ENCODE measurements around the gene AK5. TPM values are rescaled to one million over a fixed set of nuclear protein-coding genes. Genes with fewer than 3 reads are reported as not detected.
A peak's percentile ranks its signal among the peaks of the same experiment; 100 is the strongest.

The AK5 gene
- total and polyA plus RNA-seq, 3 donors from 2014 or later, result 28.0 to 40.4 (median 28.7) TPM

DNA sequence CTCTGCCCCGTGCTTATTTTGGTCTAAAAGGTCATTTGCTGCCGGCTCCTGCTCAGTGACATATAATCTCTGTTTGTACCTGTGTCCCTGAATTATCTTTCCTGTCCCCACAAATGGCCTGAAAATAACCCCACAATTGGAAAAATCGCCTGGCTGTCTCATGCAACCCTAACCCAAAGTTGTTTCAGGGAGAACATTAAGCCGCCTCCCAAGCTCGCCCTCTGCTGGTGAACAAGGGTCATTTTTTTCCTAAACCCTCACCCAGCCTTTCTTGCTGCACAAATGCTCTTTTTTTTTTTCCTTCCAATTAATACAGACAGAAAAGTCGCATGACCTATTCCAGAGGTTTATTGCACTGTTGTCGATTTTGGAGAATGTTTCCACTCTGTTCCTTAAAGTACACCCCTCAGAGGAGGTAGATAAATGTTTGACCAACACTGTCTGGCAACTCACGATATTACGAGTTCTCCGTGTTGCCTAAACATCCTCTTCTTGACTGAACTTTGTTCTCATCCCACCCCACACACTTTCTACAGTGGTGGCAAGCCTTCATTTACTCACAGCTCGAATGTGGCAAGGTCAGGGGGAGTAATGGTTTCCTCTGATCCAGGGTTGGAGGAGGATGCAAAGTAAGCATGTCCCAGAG is 252.0 kb downstream of the AK5 start:
- TF ChIP-seq, protein P1, sequence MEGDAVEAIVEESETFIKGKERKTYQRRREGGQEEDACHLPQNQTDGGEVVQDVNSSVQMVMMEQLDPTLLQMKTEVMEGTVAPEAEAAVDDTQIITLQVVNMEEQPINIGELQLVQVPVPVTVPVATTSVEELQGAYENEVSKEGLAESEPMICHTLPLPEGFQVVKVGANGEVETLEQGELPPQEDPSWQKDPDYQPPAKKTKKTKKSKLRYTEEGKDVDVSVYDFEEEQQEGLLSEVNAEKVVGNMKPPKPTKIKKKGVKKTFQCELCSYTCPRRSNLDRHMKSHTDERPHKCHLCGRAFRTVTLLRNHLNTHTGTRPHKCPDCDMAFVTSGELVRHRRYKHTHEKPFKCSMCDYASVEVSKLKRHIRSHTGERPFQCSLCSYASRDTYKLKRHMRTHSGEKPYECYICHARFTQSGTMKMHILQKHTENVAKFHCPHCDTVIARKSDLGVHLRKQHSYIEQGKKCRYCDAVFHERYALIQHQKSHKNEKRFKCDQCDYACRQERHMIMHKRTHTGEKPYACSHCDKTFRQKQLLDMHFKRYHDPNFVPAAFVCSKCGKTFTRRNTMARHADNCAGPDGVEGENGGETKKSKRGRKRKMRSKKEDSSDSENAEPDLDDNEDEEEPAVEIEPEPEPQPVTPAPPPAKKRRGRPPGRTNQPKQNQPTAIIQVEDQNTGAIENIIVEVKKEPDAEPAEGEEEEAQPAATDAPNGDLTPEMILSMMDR (IDR thresholded peaks at IDR 0.05), result peak; percentile 57 to 91 (median 86)
- no peak for TF ChIP-seq POLR2A (IDR thresholded peaks at IDR 0.05)
- intact Hi-C loops (cut with DNase I; ENCODE audit: low total_unique reads), result loop anchor here (10.0 kb wide), 1 partner anchor 389 kb away; no protein-coding TSS in a partner anchor
- Histone ChIP-seq H3K4me3 (no peak overlapping the region), H3K27me3 (no peaks in the 10 kb centered on the region), H3K9me3 (no peaks in the 10 kb centered on the region), H3K36me3 (ENCODE audit: low read depth, missing control alignments) (no peaks in the 10 kb centered on the region), H3K4me1 (peaks cover 3% of the 10 kb centered on the region), H3K27ac (no peak overlapping the region)
- DNase-seq, result peak; percentile 51
- WGBS, 2 donors, result 29 to 36% methylated on average over 11 of the region's 11 CpGs

DNA sequence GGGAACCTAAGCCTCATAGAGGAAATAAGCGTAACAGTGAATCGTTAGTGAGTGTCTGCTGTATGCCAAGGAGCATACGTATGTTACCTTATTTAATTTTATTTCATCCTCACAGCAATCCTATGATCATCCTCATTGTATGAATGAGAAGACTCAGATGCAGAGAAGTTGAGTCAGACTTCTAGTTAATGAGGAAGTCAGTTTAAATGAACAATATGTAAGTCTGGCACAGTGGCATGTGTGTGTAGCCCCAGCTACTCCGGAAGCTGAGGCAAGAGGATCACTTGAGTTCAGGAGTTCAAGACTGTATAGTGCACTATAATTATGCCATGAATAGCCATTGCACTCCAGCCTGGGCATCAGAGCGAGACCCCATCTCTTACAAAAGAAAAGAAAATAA is 252.6 kb downstream of the AK5 start:
- TF ChIP-seq, protein P1 (IDR thresholded peaks at IDR 0.05), result no peak
- no peak for TF ChIP-seq POLR2A (IDR thresholded peaks at IDR 0.05)
- H3K4me3 ChIP-seq, result no peak overlapping the region
- intact Hi-C loops (cut with DNase I; ENCODE audit: low total_unique reads), result loop anchor here (10.0 kb wide), 1 partner anchor 390 kb away; no protein-coding TSS in a partner anchor
- H3K4me1 ChIP-seq, result peaks cover 3% of the 10 kb centered on the region
- no peak overlapping the region for H3K27ac ChIP-seq
- no peaks in the 10 kb centered on the region for H3K27me3 ChIP-seq
- DNase-seq, result no peak
- H3K36me3 ChIP-seq (ENCODE audit: low read depth, missing control alignments), result no peaks in the 10 kb centered on the region
- 82 to 92% methylated on average over 5 of the region's 5 CpGs for WGBS, 2 donors
- no peaks in the 10 kb centered on the region for H3K9me3 ChIP-seq

GRCh38 chr1:77536813-77537212 is 255.0 kb downstream of the AK5 start:
- Histone ChIP-seq H3K4me1 (peaks cover 3% of the 10 kb centered on the region), H3K27ac (no peak overlapping the region), H3K27me3 (no peaks in the 10 kb centered on the region), H3K36me3 (ENCODE audit: low read depth, missing control alignments) (no peaks in the 10 kb centered on the region), H3K4me3 (no peak overlapping the region), H3K9me3 (no peaks in the 10 kb centered on the region)
- WGBS, 2 donors, result 78 to 83% methylated on average over 2 of the region's 2 CpGs
- DNase-seq, result no peak
- intact Hi-C loops (cut with DNase I; ENCODE audit: low total_unique reads), result loop anchor here (10.0 kb wide), 1 partner anchor 392 kb away; no protein-coding TSS in a partner anchor
- TF ChIP-seq POLR2A (IDR thresholded peaks at IDR 0.05), result no peak
- TF ChIP-seq, protein P1 (IDR thresholded peaks at IDR 0.05), result no peak

GRCh38 chr1:77538956-77539518 is 257.2 kb downstream of the AK5 start:
- WGBS, 2 donors, result 59 to 63% methylated on average over 7 of the region's 7 CpGs
- no peak overlapping the region for H3K27ac ChIP-seq
- no peaks in the 10 kb centered on the region for H3K36me3 ChIP-seq (ENCODE audit: low read depth, missing control alignments)
- TF ChIP-seq POLR2A (IDR thresholded peaks at IDR 0.05), result no peak
- TF ChIP-seq, protein P1 (IDR thresholded peaks at IDR 0.05), result no peak
- no peaks in the 10 kb centered on the region for H3K9me3 ChIP-seq
- H3K4me1 ChIP-seq, result no peaks in the 10 kb centered on the region
- H3K27me3 ChIP-seq, result no peaks in the 10 kb centered on the region
- intact Hi-C loops (cut with DNase I; ENCODE audit: low total_unique reads), result loop anchor here (10.0 kb wide), 1 partner anchor 394 kb away; no protein-coding TSS in a partner anchor
- no peak overlapping the region for H3K4me3 ChIP-seq
- DNase-seq, result no peak
